GM12872 (cell line): ENCODE measurements around the gene CD69.

Source experiments
- CTCF ChIP-seq: IDR thresholded peaks from 3 replicates; pipeline ENCODE4 v1.5.1; 2011; ENCODE audit warnings: low read depth, mild to moderate bottlenecking, low read length, moderate library complexity; ENCODE audit not compliant: insufficient read depth

The CD69 gene

GRCh38 chr12:9731797-9732196, 28.9 kb downstream of the CD69 start:
- no peak for TF ChIP-seq CTCF

GRCh38 chr12:9731393-9731792, 29.3 kb downstream of the CD69 start:
- no peak for TF ChIP-seq CTCF

- no peak for TF ChIP-seq CTCF
Observed at GRCh38 chr12:9730591-9730990, 30.1 kb downstream of the CD69 start.

- TF ChIP-seq CTCF, result no peak
Observed at GRCh38 chr12:9730011-9730410, 30.7 kb downstream of the CD69 start.

- TF ChIP-seq CTCF, result no peak
Observed at GRCh38 chr12:9729082-9729481, 31.6 kb downstream of the CD69 start.

GRCh38 chr12:9727813-9728212, 32.9 kb downstream of the CD69 start:
- TF ChIP-seq CTCF, result no peak

GRCh38 chr12:9725213-9725870, 35.4 kb downstream of the CD69 start:
- TF ChIP-seq CTCF, result no peak
